IMR-90 (cell line): ENCODE data around the gene LNX1. TPM values are rescaled to one million over a fixed set of nuclear protein-coding genes. Genes with fewer than 3 reads are reported as not detected.
A peak's percentile ranks its signal among the peaks of the same experiment; 100 is the strongest.

Experiments
- ATAC-seq: fragments of 200-7000 bp; cut with Tn5 transposase; 2 replicates; pipeline ENCODE4 v1.9.1; 2020; ENCODE audit warnings: low read depth, mild to moderate bottlenecking, moderate library complexity
- Bru-seq: library from RNA; stranded (reverse); fragments of 400-500 nt; gene quantifications from one replicate; lab custom pipeline; 2021; lab: Mats Ljungman, UMichigan
- BruChase-seq, 2 experiments: library from RNA; stranded (reverse); fragments of 400-500 nt; gene quantifications; one replicate each; lab custom pipeline; 2021; lab: Mats Ljungman, UMichigan
- BruUV-seq: library from RNA; stranded (reverse); fragments of 400-500 nt; replicated peaks from 2 replicates; lab custom pipeline; 2021; lab: Mats Ljungman, UMichigan
- CTCF ChIA-PET: fragments of 300-600 bp; formaldehyde crosslinking; extraction: SDS; loops from one replicate; lab custom pipeline; 2021; ENCODE audit warnings: antibody characterized with exemption; lab: Yijun Ruan, JAX
- POLR2A ChIA-PET: fragments of 300-600 bp; sonication (Branson Sonifier 250); formaldehyde crosslinking; loops from one replicate; lab custom pipeline; 2022; ENCODE audit warnings: antibody characterized with exemption; ENCODE audit not compliant: unreplicated experiment; lab: Charles Lee
- DNase-seq: peaks from one replicate; pipeline ENCODE4 v3.0.0; 2013
- H2AFZ ChIP-seq: replicated peaks from 2 replicates; pipeline ENCODE3; 2013; ENCODE audit warnings: low read length, mild to moderate bottlenecking; ENCODE audit not compliant: poor library complexity
- H2AK5ac ChIP-seq: 2 replicates; pipeline ENCODE4 v1.6.1; 2013; ENCODE audit warnings: low read depth, low read length, inconsistent platforms
- H2AK9ac ChIP-seq: replicated peaks from 2 replicates; pipeline ENCODE3; 2013; ENCODE audit warnings: mild to moderate bottlenecking, low read depth, low read length, moderate library complexity; ENCODE audit not compliant: poor library complexity
- H2BK120ac ChIP-seq: 2 replicates; pipeline ENCODE4 v1.6.1; 2013; ENCODE audit warnings: low read depth, low read length, inconsistent platforms
- H2BK15ac ChIP-seq: 3 replicates; pipeline ENCODE4 v1.6.1; 2013; ENCODE audit warnings: low read depth, low read length, inconsistent platforms
- H2BK20ac ChIP-seq: 2 replicates; pipeline ENCODE4 v1.6.1; 2013; ENCODE audit warnings: low read depth, mild to moderate bottlenecking, inconsistent platforms, low read length, moderate library complexity
- H2BK5ac ChIP-seq: 2 replicates; pipeline ENCODE4 v1.6.1; 2013; ENCODE audit warnings: mild to moderate bottlenecking, low read depth, low read length, inconsistent platforms; ENCODE audit not compliant: poor library complexity, severe bottlenecking
- H3K14ac ChIP-seq: replicated peaks from 2 replicates; pipeline ENCODE4 v1.6.1; 2013; ENCODE audit warnings: low read depth, low read length, inconsistent platforms
- H3K18ac ChIP-seq: 2 replicates; pipeline ENCODE4 v1.6.1; 2013; ENCODE audit warnings: low read depth, low read length, control low read depth
- H3K23ac ChIP-seq: 2 replicates; pipeline ENCODE4 v1.6.1; 2013; ENCODE audit warnings: low read depth, low read length, inconsistent platforms
- H3K27ac ChIP-seq: 2 replicates; pipeline ENCODE4 v1.5.1; 2013; ENCODE audit warnings: mild to moderate bottlenecking, control low read depth, low read length; ENCODE audit not compliant: insufficient read depth
- H3K27me3 ChIP-seq: 2 replicates; pipeline ENCODE4 v1.6.1; 2013; ENCODE audit warnings: low read length; ENCODE audit not compliant: control insufficient read depth, insufficient read depth
- H3K36me3 ChIP-seq: 2 replicates; pipeline ENCODE4 v1.6.1; 2013; ENCODE audit warnings: low read length, mixed read lengths; ENCODE audit not compliant: control insufficient read depth, insufficient read depth
- H3K4ac ChIP-seq: 2 replicates; pipeline ENCODE4 v1.6.1; 2013; ENCODE audit warnings: low read depth, low read length, inconsistent platforms
- H3K4me1 ChIP-seq: 2 replicates; pipeline ENCODE4 v1.6.1; 2013; ENCODE audit warnings: low read length, mixed read lengths; ENCODE audit not compliant: control insufficient read depth, insufficient read depth
- H3K4me2 ChIP-seq: 2 replicates; pipeline ENCODE4 v1.6.1; 2013; ENCODE audit warnings: low read depth, mild to moderate bottlenecking, control low read depth, low read length, moderate library complexity
- H3K4me3 ChIP-seq: 2 replicates; pipeline ENCODE4 v1.5.1; 2013; ENCODE audit warnings: low read depth, mild to moderate bottlenecking, control low read depth, low read length, moderate library complexity; ENCODE audit not compliant: insufficient read depth
- H3K56ac ChIP-seq: 2 replicates; pipeline ENCODE4 v1.6.1; 2013; ENCODE audit warnings: low read length, inconsistent platforms; ENCODE audit not compliant: insufficient read depth; ENCODE audit errors: extremely low read depth
- H3K79me1 ChIP-seq, 2 experiments: 2 replicates each; pipeline ENCODE4 v1.6.1; 2013; ENCODE audit warnings: low read length in 2 of 2, inconsistent platforms in 1 of 2, low read depth in 1 of 2
- H3K9ac ChIP-seq: 2 replicates; pipeline ENCODE4 v1.6.1; 2013; ENCODE audit warnings: low read depth, low read length, control low read depth
- H3K9me1 ChIP-seq: 2 replicates; pipeline ENCODE4 v1.6.1; 2013; ENCODE audit warnings: low read length, inconsistent platforms; ENCODE audit not compliant: insufficient read depth
- H3K9me3 ChIP-seq: 2 replicates; pipeline ENCODE4 v1.6.1; 2013; ENCODE audit warnings: low read length; ENCODE audit not compliant: control insufficient read depth, insufficient read depth
- H4K20me1 ChIP-seq: 2 replicates; pipeline ENCODE4 v1.6.1; 2013; ENCODE audit warnings: low read length, inconsistent platforms; ENCODE audit not compliant: insufficient read depth
- H4K5ac ChIP-seq: 2 replicates; pipeline ENCODE4 v1.6.1; 2013; ENCODE audit warnings: mild to moderate bottlenecking, low read depth, low read length, control low read depth
- H4K8ac ChIP-seq, 2 experiments: 2 replicates each; pipeline ENCODE4 v1.6.1; 2013; ENCODE audit warnings: low read depth in 2 of 2, low read length in 2 of 2, control low read depth in 1 of 2, inconsistent platforms in 1 of 2
- H4K91ac ChIP-seq: 2 replicates; pipeline ENCODE4 v1.6.1; 2013; ENCODE audit warnings: low read depth, low read length, inconsistent platforms; ENCODE audit not compliant: insufficient read depth
- CHD1 ChIP-seq: IDR thresholded peaks from 2 replicates; pipeline ENCODE4 v1.6.1; 2012; ENCODE audit warnings: low read depth, low read length, improper control_type of control experiment
- CTCF ChIP-seq: conservative IDR thresholded peaks from 2 replicates; pipeline ENCODE4 v1.5.1; 2012; ENCODE audit warnings: mild to moderate bottlenecking, low read depth, low read length, improper control_type of control experiment
- ELK1 ChIP-seq: fragments of 150-350 bp; IDR thresholded peaks from 2 replicates; pipeline ENCODE4 v1.6.1; 2016; ENCODE audit warnings: low read depth, mild to moderate bottlenecking, low read length, moderate library complexity, borderline replicate concordance
- FOS ChIP-seq: fragments of 150-350 bp; IDR thresholded peaks from 2 replicates; pipeline ENCODE4 v1.6.1; 2016; ENCODE audit warnings: low read depth, low read length
- MAZ ChIP-seq: IDR thresholded peaks from 2 replicates; pipeline ENCODE4 v1.6.1; 2012; ENCODE audit warnings: low read depth, mild to moderate bottlenecking, low read length, improper control_type of control experiment, moderate library complexity, borderline replicate concordance
- MXI1 ChIP-seq: IDR thresholded peaks from 2 replicates; pipeline ENCODE4 v1.6.1; 2012; ENCODE audit warnings: low read depth, mild to moderate bottlenecking, low read length, moderate library complexity, borderline replicate concordance
- NFE2L2 ChIP-seq: fragments of 150-350 bp; IDR thresholded peaks from 2 replicates; pipeline ENCODE4 v1.6.1; 2016; ENCODE audit warnings: low read depth, mild to moderate bottlenecking, low read length
- POLR2A ChIP-seq: IDR thresholded peaks from 2 replicates; pipeline ENCODE4 v1.6.1; 2012; ENCODE audit warnings: mild to moderate bottlenecking, low read depth, low read length
- RAD21 ChIP-seq: IDR thresholded peaks from 2 replicates; pipeline ENCODE4 v1.6.1; 2012; ENCODE audit warnings: low read length, improper control_type of control experiment
- RCOR1 ChIP-seq: IDR thresholded peaks from 2 replicates; pipeline ENCODE4 v1.6.1; 2012; ENCODE audit warnings: mild to moderate bottlenecking, low read length, improper control_type of control experiment; ENCODE audit not compliant: insufficient replicate concordance
- RFX5 ChIP-seq: IDR thresholded peaks from 2 replicates; pipeline ENCODE4 v1.8.0; 2012; ENCODE audit warnings: low read depth, mild to moderate bottlenecking, low read length, moderate library complexity
- SMC3 ChIP-seq: fragments of 150-350 bp; IDR thresholded peaks from 2 replicates; pipeline ENCODE4 v1.6.1; 2016; ENCODE audit warnings: low read depth, mild to moderate bottlenecking, antibody characterized with exemption, low read length, moderate library complexity
- WGBS, 2 experiments: methylation state at CpG; one replicate each; pipeline versions ENCODE4 v1.1.5 to v1.1.7; 2013; ENCODE audit warnings: missing lambda C conversion rate in 2 of 2; ENCODE audit not compliant: insufficient read length in 1 of 2; ENCODE audit errors: extremely low coverage in 2 of 2; 5-methylcytosine and 5-hydroxymethylcytosine counted together
- dilution Hi-C: fragments of 300-500 bp; cut with HindIII; formaldehyde crosslinking; loops from one replicate; pipeline ENCODE4 v1.14.3; 2018; ENCODE audit warnings: low sequenced_read_pairs; ENCODE audit not compliant: unreplicated experiment
- in situ Hi-C: fragments of 300-500 bp; cut with MboI; formaldehyde crosslinking; loops from 3 replicates; pipeline ENCODE4 v1.14.3; 2019; ENCODE audit warnings: low sequenced_read_pairs, inconsistent platforms, mixed read lengths
- intact Hi-C: fragments of 100-400 bp; cut with micrococcal nuclease; formaldehyde crosslinking; loops from 2 replicates; pipeline ENCODE4 v1.10.0; 2022
- long read RNA-seq: library from polyadenylated mRNA; unstranded; transcript quantifications from one replicate; pipeline ENCODE4 v2.0.0, GENCODE V29; 2021; ENCODE audit not compliant: unreplicated experiment
- polyA plus RNA-seq, 3 experiments: library from polyadenylated mRNA; depleted of rRNA; stranded (reverse); fragments of >200 nt; gene quantifications; 2 replicates each; pipeline ENCODE4 v1.2.3, GENCODE V29; 2012; ENCODE audit warnings: low replicate concordance in 1 of 3
- total RNA-seq: library from RNA; depleted of rRNA; stranded (reverse); fragments of >200 nt; gene quantifications from 2 replicates; pipeline ENCODE4 v1.2.3, GENCODE V29; 2012; rRNA removed
- TF ChIP-seq, protein P1 (sequence below): fragments of 150-350 bp; IDR thresholded peaks from 2 replicates; pipeline ENCODE4 v1.6.1; 2017; ENCODE audit warnings: mild to moderate bottlenecking, antibody characterized with exemption, low read length, low read depth

The LNX1 gene
- total RNA-seq (0.28 and 0.36 TPM in 2 replicates), polyA plus RNA-seq (2012; rRNA removed) (0.15 and 0.19 TPM in 2 replicates), Bru-seq, nascent RNA (percentile 47 among the genes with signal in this experiment), BruChase-seq, experiment 1, labeled RNA remaining after a 6-hour chase (percentile 42 among the genes with signal in this experiment), BruChase-seq, experiment 2, labeled RNA remaining after a 2-hour chase (percentile 45 among the genes with signal in this experiment)
- polyA plus RNA-seq (2012; cell fraction: cytosol; rRNA removed), result 0.08 and 0.14 TPM in 2 replicates
- 0.48 and 1.6 TPM in 2 replicates for polyA plus RNA-seq (2012; cell fraction: nucleus; rRNA removed; ENCODE audit: low replicate concordance)
- long read RNA-seq, partial matches to known transcripts, result 1 of 6 reads
- long read RNA-seq, other reads (novel, unspliced or antisense), result 5 of 6 reads

DNA sequence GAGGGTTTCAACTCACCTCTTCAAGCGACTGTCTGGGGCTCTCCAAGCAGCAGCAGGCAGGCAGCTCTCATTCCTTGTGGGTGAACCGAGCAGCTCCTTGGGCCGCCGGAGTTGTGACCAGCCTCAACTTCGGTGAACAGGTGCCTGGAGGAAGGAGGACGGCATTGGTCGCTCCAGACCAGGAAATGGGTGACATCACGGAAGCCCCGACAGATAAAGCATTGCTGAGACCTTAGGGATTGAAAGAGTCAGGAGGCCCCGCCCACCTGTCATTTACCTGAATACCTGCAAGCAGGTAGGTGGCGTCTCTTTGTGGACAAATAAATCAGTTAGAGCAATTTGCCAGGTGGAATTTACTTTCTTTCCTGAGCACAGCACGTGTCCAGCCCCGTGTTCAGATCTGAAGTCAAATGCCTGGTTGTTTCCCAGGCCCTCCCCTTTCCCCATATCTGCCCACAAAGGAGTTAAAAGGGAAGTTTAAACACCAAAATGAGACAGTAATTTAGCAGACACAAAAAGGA is at the start of gene LNX1:
TSS of gene LNX1 (minus strand) at position 115 of the 521 bp plus-strand sequence. CDS start 17,484 bp downstream, outside the sequence.
- H3K4ac ChIP-seq, result peak within 1 kb of the TSS; percentile 33
- no peaks in the 10 kb centered on the region for H3K9me3 ChIP-seq
- H3K56ac ChIP-seq, result 0 out of 2 replicates have a peak within 1 kb of the TSS, but pooled peaks have one; percentile 3
- no TSS peak for BruUV-seq
- peak within 1 kb of the TSS; percentile 56 for H3K18ac ChIP-seq
- WGBS, 2 experiments, result 83% methylated on average over 6 of the region's 13 CpGs; no CpG with 5 or more reads in 1 of the 2 experiments
- POLR2A ChIA-PET, result no interaction called here
- no peak within 1 kb of the TSS for H3K27ac ChIP-seq
- H2BK5ac ChIP-seq, result no peak within 1 kb of the TSS
- peak within 1 kb of the TSS; percentile 18 for H2AFZ ChIP-seq
- H2AK5ac ChIP-seq, result peak within 1 kb of the TSS; percentile 6; the same call in 1 of the 2 replicates
- CTCF ChIA-PET, result no interaction called here
- peak within 1 kb of the TSS; percentile 57; the same call in 1 of the 3 replicates for H2BK15ac ChIP-seq
- H2AK9ac ChIP-seq, result no peak within 1 kb of the TSS
- H3K23ac ChIP-seq, result no peak within 1 kb of the TSS
- no peak within 1 kb of the TSS for H3K4me3 ChIP-seq
- no peaks in the 10 kb centered on the region for H3K79me1 ChIP-seq
- intact Hi-C loops (no loop called here), in situ Hi-C loops (no loop called here), dilution Hi-C loops (no loop called here)
- no peaks in the 10 kb centered on the region for H3K36me3 ChIP-seq
- DNase-seq (no peak), ATAC-seq (no peak)
- H4K20me1 ChIP-seq, result no peaks in the 10 kb centered on the region
- no peaks in the 10 kb centered on the region for H3K27me3 ChIP-seq
- no peak within 1 kb of the TSS for H3K14ac ChIP-seq
- 0 out of 2 replicates have a peak within 1 kb of the TSS, but pooled peaks have one; percentile 14 for H3K4me2 ChIP-seq
- peak within 1 kb of the TSS; percentile 48; the same call in 1 of the 2 replicates for H4K91ac ChIP-seq
- no peak within 1 kb of the TSS for H3K9ac ChIP-seq
- H4K8ac ChIP-seq, result peak within 1 kb of the TSS; percentile 12 to 45; a peak in 1 of 4 replicates
- H3K9me1 ChIP-seq, result no peaks in the 10 kb centered on the region
- peaks cover 4% of the 10 kb centered on the region for H3K4me1 ChIP-seq
- peak within 1 kb of the TSS; percentile 88 for H4K5ac ChIP-seq
- peak within 1 kb of the TSS; percentile 71 for H2BK20ac ChIP-seq
- H2BK120ac ChIP-seq, result peak within 1 kb of the TSS; percentile 29; the same call in 1 of the 2 replicates
- TF ChIP-seq RAD21 (no peak), CHD1 (no peak), RCOR1 (no peak), NFE2L2 (no peak), SMC3 (no peak), MXI1 (no peak), MAZ (no peak), RFX5 (no peak), FOS (no peak), POLR2A (no peak), ELK1 (no peak), CTCF (no peak)
- TF ChIP-seq, protein P1, sequence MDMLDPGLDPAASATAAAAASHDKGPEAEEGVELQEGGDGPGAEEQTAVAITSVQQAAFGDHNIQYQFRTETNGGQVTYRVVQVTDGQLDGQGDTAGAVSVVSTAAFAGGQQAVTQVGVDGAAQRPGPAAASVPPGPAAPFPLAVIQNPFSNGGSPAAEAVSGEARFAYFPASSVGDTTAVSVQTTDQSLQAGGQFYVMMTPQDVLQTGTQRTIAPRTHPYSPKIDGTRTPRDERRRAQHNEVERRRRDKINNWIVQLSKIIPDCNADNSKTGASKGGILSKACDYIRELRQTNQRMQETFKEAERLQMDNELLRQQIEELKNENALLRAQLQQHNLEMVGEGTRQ, result no peak
